MM.1S (cell line): Measurements from ENCODE around the gene PIK3R4.

Source experiments
- DNase-seq: peaks from one replicate; pipeline ENCODE4 v3.0.0-alpha.2; 2015
- H2AFZ ChIP-seq: fragments of 300-600 bp; sonication (generic); 2 replicates; pipeline ENCODE4 v1.6.0; 2016; ENCODE audit warnings: antibody characterized with exemption, low read length
- H3F3A ChIP-seq: fragments of 300-600 bp; sonication (generic); 2 replicates; pipeline ENCODE4 v1.6.1; 2016; ENCODE audit warnings: mild to moderate bottlenecking, antibody characterized with exemption, low read length, moderate library complexity, mixed read lengths; ENCODE audit not compliant: insufficient read depth
- H3K27ac ChIP-seq: fragments of 300-600 bp; sonication (generic); 2 replicates; pipeline ENCODE4 v1.5.1; 2016; ENCODE audit warnings: mild to moderate bottlenecking, low read length
- H3K27me3 ChIP-seq: fragments of 300-600 bp; sonication (generic); replicated peaks from 2 replicates; pipeline ENCODE4 v1.6.0; 2016; ENCODE audit warnings: low read length; ENCODE audit not compliant: insufficient read depth
- H3K36me3 ChIP-seq: fragments of 300-600 bp; sonication (generic); replicated peaks from 2 replicates; pipeline ENCODE4 v1.6.1; 2016; ENCODE audit warnings: mild to moderate bottlenecking, low read length, mixed read lengths; ENCODE audit not compliant: insufficient read depth
- H3K4me1 ChIP-seq: fragments of 300-600 bp; sonication (generic); 2 replicates; pipeline ENCODE4 v1.6.1; 2016; ENCODE audit warnings: low read length, mixed read lengths
- H3K4me2 ChIP-seq: fragments of 300-600 bp; sonication (generic); 2 replicates; pipeline ENCODE4 v1.6.0; 2016; ENCODE audit warnings: low read depth, low read length
- H3K4me3 ChIP-seq: fragments of 300-600 bp; sonication (generic); 2 replicates; pipeline ENCODE4 v1.5.1; 2016; ENCODE audit warnings: low read length, mixed read lengths
- H3K79me2 ChIP-seq: fragments of 300-600 bp; sonication (generic); 2 replicates; pipeline ENCODE4 v1.6.1; 2016; ENCODE audit warnings: mixed run types, low read length, mixed read lengths
- H3K9ac ChIP-seq: fragments of 300-600 bp; sonication (generic); 2 replicates; pipeline ENCODE4 v1.6.1; 2016; ENCODE audit warnings: low read length, mixed read lengths
- H3K9me2 ChIP-seq: fragments of 300-600 bp; sonication (generic); replicated peaks from 2 replicates; pipeline ENCODE4 v1.6.1; 2016; ENCODE audit warnings: mild to moderate bottlenecking, low read length, mixed read lengths; ENCODE audit not compliant: insufficient read depth
- H3K9me3 ChIP-seq: fragments of 300-600 bp; sonication (generic); replicated peaks from 2 replicates; pipeline ENCODE4 v1.6.1; 2016; ENCODE audit warnings: mild to moderate bottlenecking, low read length, mixed read lengths; ENCODE audit not compliant: insufficient read depth
- H4K20me1 ChIP-seq: fragments of 300-600 bp; sonication (generic); 2 replicates; pipeline ENCODE4 v1.6.1; 2016; ENCODE audit warnings: mild to moderate bottlenecking, low read length, moderate library complexity, mixed read lengths; ENCODE audit not compliant: insufficient read depth
- CTCF ChIP-seq: fragments of 300-600 bp; sonication (generic); IDR thresholded peaks from 2 replicates; pipeline ENCODE4 v1.5.1; 2016; ENCODE audit warnings: antibody characterized with exemption, low read length, mixed read lengths
- EZH2 ChIP-seq: fragments of 300-600 bp; sonication (generic); optimal IDR thresholded peaks from 2 replicates; pipeline ENCODE3; 2017; ENCODE audit warnings: low read depth, mild to moderate bottlenecking, antibody characterized with exemption, low read length, mixed read lengths
- EZH2phosphoT487 ChIP-seq: fragments of 300-600 bp; sonication (generic); IDR thresholded peaks from 2 replicates; pipeline ENCODE4 v1.6.1; 2018; ENCODE audit warnings: antibody characterized with exemption, low read length

Gene PIK3R4

GRCh38 chr3:130758624-130759369 lies 12.2 kb upstream of the PIK3R4 start:
- peak; percentile 25 for DNase-seq
- TF ChIP-seq EZH2phosphoT487, result no peak
- no peak for TF ChIP-seq EZH2
- TF ChIP-seq CTCF, result no peak
- no peaks in the 10 kb centered on the region for H3K9me3 ChIP-seq
- H3K4me3 ChIP-seq, result no peak overlapping the region
- no peaks in the 10 kb centered on the region for H3K9me2 ChIP-seq
- H3K27ac ChIP-seq, result no peak overlapping the region
- H3K4me1 ChIP-seq, result peaks cover 11% of the 10 kb centered on the region; the same call in 1 of the 2 replicates
- H4K20me1 ChIP-seq, result no peaks in the 10 kb centered on the region
- no peaks in the 10 kb centered on the region for H3K36me3 ChIP-seq
- no peak overlapping the region for H2AFZ ChIP-seq
- H3K79me2 ChIP-seq, result no peaks in the 10 kb centered on the region
- no peaks in the 10 kb centered on the region for H3K27me3 ChIP-seq
- H3K9ac ChIP-seq, result no peak overlapping the region
- no peak overlapping the region for H3K4me2 ChIP-seq
- no peaks in the 10 kb centered on the region for H3F3A ChIP-seq

- no peak overlapping the region for H3K4me3 ChIP-seq
- no peaks in the 10 kb centered on the region for H3F3A ChIP-seq
- no peaks in the 10 kb centered on the region for H3K27me3 ChIP-seq
- H3K9me2 ChIP-seq, result no peaks in the 10 kb centered on the region
- TF ChIP-seq EZH2phosphoT487, result no peak
- TF ChIP-seq CTCF, result no peak
- no peak for TF ChIP-seq EZH2
- H2AFZ ChIP-seq, result no peak overlapping the region
- DNase-seq, result no peak
- H3K79me2 ChIP-seq, result no peaks in the 10 kb centered on the region
- peaks cover 11% of the 10 kb centered on the region; the same call in 1 of the 2 replicates for H3K4me1 ChIP-seq
- H3K9me3 ChIP-seq, result no peaks in the 10 kb centered on the region
- H3K4me2 ChIP-seq, result no peak overlapping the region
- H3K27ac ChIP-seq, result no peak overlapping the region
- no peaks in the 10 kb centered on the region for H3K36me3 ChIP-seq
- H4K20me1 ChIP-seq, result no peaks in the 10 kb centered on the region
- no peak overlapping the region for H3K9ac ChIP-seq
These were observed 11.1 kb upstream of the PIK3R4 start for GRCh38 chr3:130757611-130758150.

- Histone ChIP-seq H3K4me1 (peaks cover 4% of the 10 kb centered on the region; the same call in 1 of the 2 replicates), H3K36me3 (no peaks in the 10 kb centered on the region), H3K4me2 (no peak overlapping the region), H3F3A (no peaks in the 10 kb centered on the region), H3K9ac (no peak overlapping the region), H2AFZ (no peak overlapping the region), H3K9me2 (no peaks in the 10 kb centered on the region), H3K27me3 (no peaks in the 10 kb centered on the region), H3K79me2 (no peaks in the 10 kb centered on the region), H4K20me1 (no peaks in the 10 kb centered on the region), H3K4me3 (no peak overlapping the region), H3K27ac (no peak overlapping the region), H3K9me3 (no peaks in the 10 kb centered on the region)
- DNase-seq, result no peak
- TF ChIP-seq EZH2 (no peak), CTCF (no peak), EZH2phosphoT487 (no peak)
These were observed 9.0 kb upstream of the PIK3R4 start for GRCh38 chr3:130755666-130756065.
